GM18868 (cell line): ENCODE data around the gene AK2.
"Not testable (repeated sequence)": the region's sequence is repeated elsewhere in the genome, so short reads cannot be mapped to it uniquely, and the experiment has no call there.

ENCODE experiments used
- ATAC-seq: cut with Tn5 transposase; IDR thresholded peaks from one replicate; pipeline ENCODE4 v1.9.1; 2021; ENCODE audit warnings: mild to moderate bottlenecking, moderate library complexity; ENCODE audit not compliant: unreplicated experiment

Gene AK2

DNA sequence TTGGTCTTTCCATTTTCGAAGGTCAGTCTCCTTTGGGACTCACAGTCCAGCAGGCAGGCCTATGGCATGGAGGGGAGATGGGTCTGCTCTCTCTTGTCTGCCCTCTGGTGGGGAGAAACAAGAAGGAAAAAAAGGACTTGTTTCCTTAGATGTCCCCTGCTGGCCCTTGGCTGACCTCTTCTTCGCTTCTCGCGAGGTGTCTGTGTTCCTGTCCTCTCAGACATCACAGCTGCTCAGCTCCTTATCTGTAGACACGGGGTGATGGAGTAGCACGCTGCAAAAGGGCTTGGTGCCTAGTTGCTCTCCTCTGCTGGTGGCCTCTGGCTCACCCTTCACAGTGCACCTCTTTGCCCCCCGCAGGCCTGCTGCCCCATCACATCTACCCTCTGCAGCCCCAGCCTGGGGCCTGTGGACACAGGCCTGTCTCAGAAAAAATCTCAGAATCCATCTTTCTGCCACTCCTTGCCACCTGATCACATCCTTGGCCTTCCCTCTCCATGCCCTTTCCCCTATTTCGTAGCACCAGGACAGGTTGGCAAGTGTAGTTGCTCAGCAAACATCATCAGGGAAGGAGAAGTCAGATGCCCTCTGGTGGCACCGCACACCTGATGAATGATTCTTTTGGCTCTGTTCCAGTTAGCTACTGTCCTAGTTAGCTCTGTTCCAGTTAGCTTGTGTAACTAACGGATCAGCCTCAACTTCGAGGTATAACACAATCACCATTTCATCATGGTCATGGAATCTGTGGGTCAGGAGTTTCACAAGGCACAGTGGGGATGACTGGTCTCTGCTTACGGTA lies 18.7 kb upstream of the AK2 start:
- no peak for ATAC-seq

DNA sequence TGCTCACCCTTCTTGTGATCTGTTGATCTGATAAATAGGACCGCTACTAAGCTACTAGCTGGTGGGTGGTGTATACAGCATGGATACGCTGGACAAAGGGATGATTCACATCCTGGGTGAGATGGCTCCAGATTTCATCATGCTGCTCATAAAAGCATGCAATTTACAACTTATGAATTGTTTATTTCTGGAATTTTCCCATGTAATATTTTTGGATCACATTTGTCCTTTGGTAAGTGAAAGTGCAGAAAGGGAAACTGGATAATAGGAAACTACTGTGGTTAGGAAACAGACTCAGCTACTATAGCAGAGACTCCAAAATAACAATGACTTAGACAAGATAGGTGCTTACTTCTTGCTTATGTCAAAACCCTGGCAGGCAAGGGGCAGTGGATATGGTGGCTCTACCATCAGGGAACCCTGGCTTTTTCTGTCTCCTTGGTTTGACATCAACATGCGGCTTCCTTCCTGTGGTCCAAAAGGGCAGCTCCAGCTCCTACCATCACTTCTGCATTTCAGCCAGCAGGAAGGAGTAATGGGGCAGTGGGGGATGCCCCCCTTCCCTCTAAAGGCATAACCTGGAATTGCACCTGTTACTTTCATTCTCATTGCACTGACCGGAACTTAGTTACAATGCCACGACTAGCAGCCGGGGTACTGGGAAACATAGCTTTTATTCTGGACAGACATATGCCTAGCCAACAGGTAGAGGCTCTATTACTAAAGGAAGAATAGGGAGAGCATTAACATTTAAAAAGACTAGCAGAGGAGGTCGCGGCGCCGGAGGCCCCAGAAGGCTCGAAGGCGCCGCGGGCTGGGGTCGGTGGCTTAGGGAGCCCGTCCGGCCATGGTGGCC lies 13.8 kb upstream of the AK2 start:
- ATAC-seq, result no peak

DNA sequence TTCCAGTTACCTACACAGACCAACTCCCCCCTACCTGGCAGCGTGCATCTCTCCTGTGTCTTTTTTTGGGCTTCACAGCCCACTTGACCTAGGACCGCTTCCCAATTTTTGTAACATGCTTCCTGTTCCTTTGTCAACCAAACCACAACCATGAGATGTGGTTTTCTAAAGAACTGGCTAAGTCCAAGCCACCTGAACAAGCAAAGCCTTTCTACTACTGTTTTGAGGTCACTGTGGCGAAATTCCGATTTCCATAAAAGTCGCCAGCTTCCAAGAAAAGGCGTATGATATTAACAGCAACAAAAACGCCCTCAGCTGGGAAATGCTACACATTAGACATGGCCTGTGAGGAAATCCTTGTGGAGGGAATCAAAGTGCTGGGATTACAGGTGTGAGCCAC lies 12.7 kb upstream of the AK2 start:
- ATAC-seq, result no peak

DNA sequence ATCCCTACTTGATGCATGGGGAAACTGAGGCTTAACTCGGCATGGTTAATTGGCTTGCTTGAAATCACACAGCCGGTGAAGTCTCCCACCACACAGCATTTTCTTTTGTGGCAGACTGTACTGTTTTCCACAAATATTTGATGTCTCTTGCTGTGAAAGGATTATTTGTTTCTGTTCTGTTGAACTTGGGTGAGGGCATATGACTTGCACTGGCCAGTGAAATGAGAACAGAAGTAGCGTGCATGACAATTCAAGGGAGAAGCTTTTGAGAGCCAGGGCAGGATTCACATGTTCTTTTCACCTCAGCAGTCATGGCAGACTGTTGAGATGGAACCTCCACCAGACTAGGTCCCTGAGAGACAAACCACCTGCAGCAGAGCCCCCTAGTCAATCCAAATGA lies 11.7 kb upstream of the AK2 start:
- no peak for ATAC-seq

GRCh38 chr1:33047839-33048305 lies 11.2 kb upstream of the AK2 start:
- no peak for ATAC-seq

GRCh38 chr1:33047290-33047689 lies 10.6 kb upstream of the AK2 start:
- no peak for ATAC-seq

GRCh38 chr1:33046234-33046633 lies 9.6 kb upstream of the AK2 start:
- not testable (repeated sequence) for ATAC-seq

DNA sequence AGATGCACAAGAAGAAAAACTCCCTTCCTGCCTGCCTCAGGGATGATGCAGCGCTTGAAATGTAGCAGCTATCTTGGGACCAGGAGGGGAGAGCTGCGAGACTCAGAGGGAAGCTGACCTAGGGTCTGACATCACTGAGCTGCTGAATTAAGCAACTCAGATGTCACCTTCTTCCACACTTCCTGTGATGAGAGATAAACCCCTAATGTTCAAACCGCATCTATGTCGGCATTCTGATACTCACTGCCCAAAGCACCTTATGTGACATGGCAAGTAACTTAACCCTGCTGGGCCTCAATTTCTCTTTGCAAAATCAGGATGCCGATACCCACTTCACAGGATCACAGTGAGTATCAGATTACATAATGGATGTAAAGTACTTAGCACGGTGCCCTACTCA lies 9.1 kb upstream of the AK2 start:
- no peak for ATAC-seq

GRCh38 chr1:33045246-33045645 lies 8.6 kb upstream of the AK2 start:
- no peak for ATAC-seq

DNA sequence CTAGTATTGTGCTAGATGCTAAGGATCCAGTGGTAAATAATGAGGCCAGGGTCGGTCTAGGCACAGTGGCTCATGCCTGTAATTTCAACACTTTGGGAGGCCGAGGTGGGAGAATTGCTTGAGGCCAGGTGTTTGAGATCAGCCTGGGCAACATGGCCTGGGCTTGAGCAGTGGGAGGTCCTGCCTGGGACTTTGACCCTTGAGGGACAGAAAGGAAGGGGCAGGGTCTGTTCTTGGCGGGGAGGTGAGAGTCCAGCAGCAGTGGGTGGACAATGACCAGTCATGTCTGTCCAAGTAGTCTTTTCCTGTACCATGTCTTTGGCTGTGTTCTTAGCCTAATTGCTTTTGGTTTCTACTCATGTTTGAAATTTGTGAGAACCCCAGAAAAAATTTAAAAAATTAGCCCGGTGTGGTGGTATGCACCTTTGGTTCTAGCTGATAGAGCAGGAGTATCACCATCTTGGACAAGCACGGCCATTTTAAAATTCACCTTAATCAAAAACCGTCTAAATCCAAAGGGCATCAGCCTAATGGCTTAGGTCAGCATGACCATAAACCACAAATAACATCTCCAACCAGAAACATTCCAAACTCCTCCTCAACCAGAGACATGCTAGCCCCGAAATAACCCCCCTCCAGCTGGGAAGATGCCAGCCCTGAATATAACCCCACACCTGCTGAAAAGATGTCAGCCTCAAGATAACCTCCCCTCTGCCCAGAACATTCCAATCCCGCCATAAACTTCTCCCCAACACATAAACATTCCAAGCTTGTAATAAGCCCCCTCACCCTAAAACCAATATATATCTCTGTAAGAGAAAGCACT lies 6.8 kb upstream of the AK2 start:
- no peak for ATAC-seq

DNA sequence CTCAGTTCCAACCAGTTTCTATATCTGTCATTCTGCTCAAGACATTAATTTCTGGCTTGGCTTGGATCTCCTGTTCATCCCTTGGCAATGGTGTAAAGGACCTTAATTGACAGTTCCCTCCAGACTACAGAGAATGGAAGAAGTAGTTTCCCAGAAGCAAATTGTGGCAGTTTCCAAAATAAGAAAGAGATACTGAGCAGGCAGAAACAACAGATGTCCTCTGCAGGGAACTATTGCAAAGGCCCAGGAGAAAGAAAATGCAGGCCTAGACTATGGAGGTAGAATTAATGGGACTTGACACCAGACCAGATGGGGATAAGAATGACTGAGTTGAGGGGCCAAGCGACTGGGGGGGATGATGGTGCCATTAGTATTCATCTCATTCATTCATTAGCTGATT lies 6.1 kb upstream of the AK2 start:
- no peak for ATAC-seq

- no peak for ATAC-seq
Observed at GRCh38 chr1:33041026-33041425, 4.3 kb upstream of the AK2 start.

GRCh38 chr1:33039840-33040239 lies 3.2 kb upstream of the AK2 start:
- ATAC-seq, result no peak

DNA sequence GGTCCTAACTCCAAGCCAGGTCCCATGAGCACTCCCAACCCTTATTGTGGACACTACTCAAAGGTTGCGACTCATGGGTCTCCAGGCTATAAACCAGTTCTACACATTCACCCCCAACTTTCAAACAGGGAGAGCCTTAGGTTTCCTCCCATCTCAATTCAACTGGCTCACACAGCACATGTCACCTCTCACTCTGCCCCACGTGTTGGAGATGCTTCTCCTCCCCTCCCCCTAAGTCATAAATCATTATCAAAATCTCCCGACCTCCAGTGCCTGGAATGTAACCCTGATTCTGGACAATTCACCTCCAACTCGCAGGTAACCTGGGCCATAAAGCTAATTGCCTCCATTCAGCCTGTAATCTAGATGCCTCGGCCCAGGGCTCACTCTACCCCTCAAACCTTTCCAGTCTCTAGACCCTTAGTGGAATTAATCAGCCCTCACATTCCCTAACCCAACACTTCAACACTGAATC lies 595 bp downstream of the AK2 start:
- ATAC-seq, result no peak

- ATAC-seq, result no peak
Observed at GRCh38 chr1:33032126-33032869, 4.4 kb downstream of the AK2 start.

- ATAC-seq, result no peak
Observed at GRCh38 chr1:33031506-33031905, 5.2 kb downstream of the AK2 start.

GRCh38 chr1:33030575-33030974 lies 6.1 kb downstream of the AK2 start:
- no peak for ATAC-seq

DNA sequence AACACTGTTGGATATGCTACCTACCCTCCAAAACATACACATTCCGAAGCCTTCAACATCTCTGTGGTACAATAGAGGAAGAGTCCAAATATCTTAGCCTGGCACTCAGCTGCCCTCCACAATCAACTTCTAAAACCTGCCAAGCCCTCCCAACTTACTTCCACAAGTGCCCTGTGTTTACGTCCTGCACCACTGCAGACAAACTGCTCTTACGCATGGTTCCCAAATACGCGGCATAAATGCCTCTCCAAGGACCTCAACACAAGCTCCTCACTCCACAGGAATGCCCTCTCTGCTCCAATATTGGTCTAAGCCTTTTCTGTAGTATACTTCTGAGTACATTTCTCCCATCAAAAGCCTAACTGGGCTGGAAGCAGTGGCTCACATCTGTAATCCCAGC lies 6.8 kb downstream of the AK2 start:
- no peak for ATAC-seq

GRCh38 chr1:33029209-33029608 lies 7.5 kb downstream of the AK2 start:
- ATAC-seq, result no peak

GRCh38 chr1:33025761-33026160 lies 10.9 kb downstream of the AK2 start:
- ATAC-seq, result no peak
